Measurements from ENCODE around the gene CAMK1G. TPM values are rescaled to one million over a fixed set of nuclear protein-coding genes. Genes with fewer than 3 reads are reported as not detected.

Gene CAMK1G
- polyA plus RNA-seq, 2 donors: 0.01 TPM; not detected in 1

- Histone ChIP-seq H3K9me3 (ENCODE audit: control insufficient read depth in 2 of 2, insufficient read depth in 1 of 2, low read depth in 1 of 2, low read length in 1 of 2) (no peaks in the 10 kb centered on the region), H3K27ac (ENCODE audit: low read depth in 2 of 2, low read length in 1 of 2) (no peak overlapping the region), H3K4me3 (ENCODE audit: low read depth in 1 of 2, low read length in 2 of 2) (no peak overlapping the region), H3K4me1 (ENCODE audit: control insufficient read depth in 2 of 2, insufficient read depth in 2 of 2, low read length in 1 of 2) (peaks cover 0 to 4% of the 10 kb centered on the region in 2 donors), H3K36me3 (ENCODE audit: control insufficient read depth in 2 of 2, insufficient read depth in 2 of 2, low read length in 1 of 2) (no peaks in the 10 kb centered on the region), H3K27me3 (ENCODE audit: control insufficient read depth in 1 of 2, insufficient read depth in 2 of 2, low read length in 2 of 2) (no peaks in the 10 kb centered on the region)
- 75 to 76% methylated on average over 3 of the region's 3 CpGs for WGBS, 2 donors
Measured at GRCh38 chr1:209547626-209548025, 35.9 kb upstream of the CAMK1G start.

GRCh38 chr1:209549443-209550205, 33.9 kb upstream of the CAMK1G start:
- no peaks in the 10 kb centered on the region for H3K27me3 ChIP-seq (ENCODE audit: control insufficient read depth in 1 of 2, insufficient read depth in 2 of 2, low read length in 2 of 2)
- H3K27ac ChIP-seq (ENCODE audit: low read depth in 2 of 2, low read length in 1 of 2): no peak overlapping the region
- peaks cover 0 to 4% of the 10 kb centered on the region in 2 donors for H3K4me1 ChIP-seq (ENCODE audit: control insufficient read depth in 2 of 2, insufficient read depth in 2 of 2, low read length in 1 of 2)
- no peaks in the 10 kb centered on the region for H3K9me3 ChIP-seq (ENCODE audit: control insufficient read depth in 2 of 2, insufficient read depth in 1 of 2, low read depth in 1 of 2, low read length in 1 of 2)
- H3K4me3 ChIP-seq (ENCODE audit: low read depth in 1 of 2, low read length in 2 of 2): no peak overlapping the region
- no peaks in the 10 kb centered on the region for H3K36me3 ChIP-seq (ENCODE audit: control insufficient read depth in 2 of 2, insufficient read depth in 2 of 2, low read length in 1 of 2)
- 52 to 62% methylated on average over 6 of the region's 6 CpGs for WGBS, 2 donors

DNA sequence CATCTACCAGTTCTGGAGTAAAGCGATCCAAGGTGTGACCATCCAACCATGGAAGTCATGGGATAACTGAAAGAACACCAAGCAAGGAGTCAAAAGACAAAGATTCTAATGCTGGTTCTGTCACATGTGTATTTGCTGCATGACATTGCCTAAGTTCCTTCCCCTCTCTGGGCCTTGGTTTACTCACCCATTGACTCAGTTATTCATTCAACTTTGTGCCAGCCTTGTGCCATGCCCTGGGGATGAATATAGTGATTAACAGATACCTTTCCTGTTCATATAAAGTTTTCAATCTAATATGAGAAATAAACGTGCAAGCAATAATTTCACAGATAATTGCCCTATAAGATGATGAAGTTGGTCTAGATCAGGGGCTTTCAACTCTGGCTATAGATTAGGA, 33.0 kb upstream of the CAMK1G start:
- Histone ChIP-seq H3K36me3 (ENCODE audit: control insufficient read depth in 2 of 2, insufficient read depth in 2 of 2, low read length in 1 of 2) (peaks cover 0 to 4% of the 10 kb centered on the region in 2 donors), H3K27ac (ENCODE audit: low read depth in 2 of 2, low read length in 1 of 2) (no peak overlapping the region)
- 78 to 85% methylated on average over 2 of the region's 2 CpGs for WGBS, 2 donors

DNA sequence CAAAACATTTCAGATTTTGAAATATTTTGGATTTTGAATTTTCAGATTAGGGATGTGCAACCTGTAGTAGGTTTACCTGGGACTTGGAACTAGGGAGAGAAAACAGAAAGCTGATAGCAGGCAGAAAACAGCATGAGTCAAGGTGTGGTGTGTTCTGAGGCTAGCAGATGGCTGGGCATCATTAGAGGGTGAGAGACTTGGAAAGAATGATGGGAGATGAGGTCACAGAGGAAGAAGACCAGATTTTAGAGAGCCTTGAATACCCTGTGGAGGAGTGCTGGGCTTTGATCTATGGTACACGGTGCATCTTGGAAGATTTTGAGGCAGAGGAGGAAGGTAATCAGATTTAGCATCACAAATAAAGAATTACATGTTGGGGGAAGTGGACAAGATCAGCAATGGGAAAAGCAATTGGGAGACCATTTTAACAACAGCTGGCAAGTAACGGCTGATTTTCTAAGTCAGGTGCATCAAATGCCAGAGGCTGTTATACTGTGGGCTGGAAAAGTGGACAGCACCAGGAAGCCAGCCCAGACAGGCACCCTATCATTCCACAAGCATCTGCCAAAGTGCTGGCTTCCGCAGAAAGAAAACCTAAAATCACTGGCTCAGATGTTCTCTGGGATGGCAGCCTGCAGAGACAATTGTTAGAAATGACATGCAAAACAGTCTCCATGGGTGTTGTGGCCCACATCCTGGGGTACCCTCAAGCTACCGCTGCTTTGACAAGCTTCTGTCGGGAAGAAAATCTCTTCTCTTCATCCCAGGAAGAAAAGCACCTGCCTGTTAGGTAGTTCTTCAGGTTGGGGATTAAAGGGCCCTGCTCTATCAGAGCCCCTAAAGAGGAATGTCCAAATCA, 30.9 kb upstream of the CAMK1G start:
- no peak overlapping the region for H3K27ac ChIP-seq (ENCODE audit: low read depth in 2 of 2, low read length in 1 of 2)
- peaks cover 0 to 4% of the 10 kb centered on the region in 2 donors for H3K36me3 ChIP-seq (ENCODE audit: control insufficient read depth in 2 of 2, insufficient read depth in 2 of 2, low read length in 1 of 2)
- H3K4me1 ChIP-seq (ENCODE audit: control insufficient read depth in 2 of 2, insufficient read depth in 2 of 2, low read length in 1 of 2): no peaks in the 10 kb centered on the region
- H3K4me3 ChIP-seq (ENCODE audit: low read depth in 1 of 2, low read length in 2 of 2): no peak overlapping the region
- H3K27me3 ChIP-seq (ENCODE audit: control insufficient read depth in 1 of 2, insufficient read depth in 2 of 2, low read length in 2 of 2): no peaks in the 10 kb centered on the region
- no peaks in the 10 kb centered on the region for H3K9me3 ChIP-seq (ENCODE audit: control insufficient read depth in 2 of 2, insufficient read depth in 1 of 2, low read depth in 1 of 2, low read length in 1 of 2)
- WGBS, 2 donors: 42 to 59% methylated on average over 5 of the region's 5 CpGs

More for the DNA sequence above, 33.0 kb upstream of the CAMK1G start:
- Histone ChIP-seq H3K4me3 (ENCODE audit: low read depth in 1 of 2, low read length in 2 of 2) (no peak overlapping the region), H3K27me3 (ENCODE audit: control insufficient read depth in 1 of 2, insufficient read depth in 2 of 2, low read length in 2 of 2) (no peaks in the 10 kb centered on the region), H3K4me1 (ENCODE audit: control insufficient read depth in 2 of 2, insufficient read depth in 2 of 2, low read length in 1 of 2) (peaks cover 0 to 4% of the 10 kb centered on the region in 2 donors), H3K9me3 (ENCODE audit: control insufficient read depth in 2 of 2, insufficient read depth in 1 of 2, low read depth in 1 of 2, low read length in 1 of 2) (no peaks in the 10 kb centered on the region)

DNA sequence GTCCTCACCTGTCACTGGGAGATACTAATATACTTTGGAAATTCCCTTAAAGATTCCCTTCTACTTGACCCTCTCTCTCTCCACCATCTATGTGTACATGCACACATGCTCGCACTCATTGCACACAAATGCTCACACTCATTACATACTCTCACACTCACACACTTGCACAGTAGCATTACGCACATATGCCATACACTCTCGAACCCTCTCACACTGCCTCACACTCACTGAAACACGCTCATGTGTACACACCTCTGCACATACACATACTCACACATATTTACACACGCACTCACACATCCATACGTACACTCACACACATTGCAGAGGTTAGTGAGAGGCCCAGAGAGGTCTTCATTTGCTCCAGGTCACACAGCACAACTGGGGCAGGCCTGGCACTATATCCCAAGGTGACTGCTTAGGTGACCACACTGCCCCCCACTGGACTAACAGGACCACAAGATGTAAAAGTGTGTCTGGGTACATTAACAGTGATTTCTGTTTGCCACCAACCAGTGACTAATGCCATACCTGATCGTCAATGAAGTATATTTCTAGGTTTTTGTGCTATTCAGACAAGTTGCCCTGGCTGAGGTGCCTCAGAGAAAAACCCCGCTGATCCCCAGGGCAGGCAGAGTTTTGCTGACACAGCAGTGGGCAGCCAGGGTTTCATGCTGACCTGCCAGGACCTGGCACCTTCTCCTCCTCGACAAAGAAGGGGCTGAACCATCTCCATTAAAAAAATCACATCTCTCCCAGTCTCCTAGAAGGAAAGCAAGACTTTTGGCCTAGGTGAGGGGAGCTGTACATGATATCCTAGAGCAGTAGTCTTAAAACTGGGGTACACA, 28.5 kb upstream of the CAMK1G start:
- Histone ChIP-seq H3K4me3 (ENCODE audit: low read depth in 1 of 2, low read length in 2 of 2) (no peak overlapping the region), H3K4me1 (ENCODE audit: control insufficient read depth in 2 of 2, insufficient read depth in 2 of 2, low read length in 1 of 2) (no peaks in the 10 kb centered on the region), H3K27me3 (ENCODE audit: control insufficient read depth in 1 of 2, insufficient read depth in 2 of 2, low read length in 2 of 2) (no peaks in the 10 kb centered on the region), H3K36me3 (ENCODE audit: control insufficient read depth in 2 of 2, insufficient read depth in 2 of 2, low read length in 1 of 2) (peaks cover 0 to 4% of the 10 kb centered on the region in 2 donors), H3K27ac (ENCODE audit: low read depth in 2 of 2, low read length in 1 of 2) (no peak overlapping the region), H3K9me3 (ENCODE audit: control insufficient read depth in 2 of 2, insufficient read depth in 1 of 2, low read depth in 1 of 2, low read length in 1 of 2) (no peaks in the 10 kb centered on the region)
- WGBS, 2 donors: 91% methylated on average over 9 of the region's 9 CpGs

- no peaks in the 10 kb centered on the region for H3K4me1 ChIP-seq (ENCODE audit: control insufficient read depth in 2 of 2, insufficient read depth in 2 of 2, low read length in 1 of 2)
- H3K4me3 ChIP-seq (ENCODE audit: low read depth in 1 of 2, low read length in 2 of 2): no peak overlapping the region
- peaks cover 0 to 4% of the 10 kb centered on the region in 2 donors for H3K36me3 ChIP-seq (ENCODE audit: control insufficient read depth in 2 of 2, insufficient read depth in 2 of 2, low read length in 1 of 2)
- H3K9me3 ChIP-seq (ENCODE audit: control insufficient read depth in 2 of 2, insufficient read depth in 1 of 2, low read depth in 1 of 2, low read length in 1 of 2): no peaks in the 10 kb centered on the region
- no peak overlapping the region for H3K27ac ChIP-seq (ENCODE audit: low read depth in 2 of 2, low read length in 1 of 2)
- WGBS, 2 donors: 80 to 90% methylated on average over 1 of the region's 1 CpG
- H3K27me3 ChIP-seq (ENCODE audit: control insufficient read depth in 1 of 2, insufficient read depth in 2 of 2, low read length in 2 of 2): no peaks in the 10 kb centered on the region
Measured at GRCh38 chr1:209556162-209556690, 27.3 kb upstream of the CAMK1G start.

DNA sequence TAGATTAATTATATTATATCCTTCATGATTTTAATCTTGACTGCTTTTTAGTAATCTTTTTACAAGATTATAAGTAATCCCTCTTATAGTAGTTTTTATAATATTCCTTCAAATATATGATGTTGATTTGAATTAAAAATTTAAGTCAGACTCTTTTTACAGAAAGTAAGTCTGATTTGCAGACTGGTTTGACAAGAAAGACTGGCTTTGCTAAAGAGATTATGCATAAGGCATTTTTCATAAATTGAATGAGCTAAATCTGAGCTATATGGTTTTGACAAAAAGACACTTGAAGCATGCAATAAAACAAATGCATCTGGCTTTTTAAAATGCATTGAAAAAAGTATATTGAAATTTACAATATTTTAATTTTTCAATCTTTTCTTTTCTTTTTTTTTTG, 26.3 kb upstream of the CAMK1G start:
- H3K4me1 ChIP-seq (ENCODE audit: control insufficient read depth in 2 of 2, insufficient read depth in 2 of 2, low read length in 1 of 2): no peaks in the 10 kb centered on the region
- H3K27me3 ChIP-seq (ENCODE audit: control insufficient read depth in 1 of 2, insufficient read depth in 2 of 2, low read length in 2 of 2): no peaks in the 10 kb centered on the region
- peaks cover 0 to 4% of the 10 kb centered on the region in 2 donors for H3K36me3 ChIP-seq (ENCODE audit: control insufficient read depth in 2 of 2, insufficient read depth in 2 of 2, low read length in 1 of 2)
- H3K27ac ChIP-seq (ENCODE audit: low read depth in 2 of 2, low read length in 1 of 2): no peak overlapping the region
- H3K4me3 ChIP-seq (ENCODE audit: low read depth in 1 of 2, low read length in 2 of 2): no peak overlapping the region
- H3K9me3 ChIP-seq (ENCODE audit: control insufficient read depth in 2 of 2, insufficient read depth in 1 of 2, low read depth in 1 of 2, low read length in 1 of 2): no peaks in the 10 kb centered on the region

DNA sequence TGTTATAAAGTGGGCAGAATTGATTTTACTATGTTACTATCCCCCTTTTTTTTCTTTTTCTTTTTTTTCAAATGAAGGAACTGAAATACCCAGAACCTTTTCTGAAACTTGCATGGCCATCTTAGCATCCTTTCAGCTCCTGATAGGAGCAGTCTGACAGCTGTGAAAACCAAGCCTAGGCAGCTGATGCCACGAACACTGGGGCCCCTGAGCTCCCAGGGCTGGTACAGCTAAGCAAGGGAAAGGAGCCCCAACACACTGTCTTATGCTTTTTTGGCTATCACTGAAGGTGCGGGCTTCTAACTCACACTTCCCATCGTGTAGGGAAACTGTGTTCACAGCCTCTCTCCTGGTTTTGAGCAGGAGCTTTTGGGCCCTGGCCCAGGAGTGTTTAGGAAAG, 23.0 kb upstream of the CAMK1G start:
- peaks cover 0 to 2% of the 10 kb centered on the region in 2 donors for H3K4me1 ChIP-seq (ENCODE audit: control insufficient read depth in 2 of 2, insufficient read depth in 2 of 2, low read length in 1 of 2)
- H3K9me3 ChIP-seq (ENCODE audit: control insufficient read depth in 2 of 2, insufficient read depth in 1 of 2, low read depth in 1 of 2, low read length in 1 of 2): no peaks in the 10 kb centered on the region
- H3K27ac ChIP-seq (ENCODE audit: low read depth in 2 of 2, low read length in 1 of 2): no peak overlapping the region
- H3K27me3 ChIP-seq (ENCODE audit: control insufficient read depth in 1 of 2, insufficient read depth in 2 of 2, low read length in 2 of 2): no peaks in the 10 kb centered on the region
- no peaks in the 10 kb centered on the region for H3K36me3 ChIP-seq (ENCODE audit: control insufficient read depth in 2 of 2, insufficient read depth in 2 of 2, low read length in 1 of 2)
- H3K4me3 ChIP-seq (ENCODE audit: low read depth in 1 of 2, low read length in 2 of 2): no peak overlapping the region
- 77 to 91% methylated on average over 3 of the region's 3 CpGs for WGBS, 2 donors

DNA sequence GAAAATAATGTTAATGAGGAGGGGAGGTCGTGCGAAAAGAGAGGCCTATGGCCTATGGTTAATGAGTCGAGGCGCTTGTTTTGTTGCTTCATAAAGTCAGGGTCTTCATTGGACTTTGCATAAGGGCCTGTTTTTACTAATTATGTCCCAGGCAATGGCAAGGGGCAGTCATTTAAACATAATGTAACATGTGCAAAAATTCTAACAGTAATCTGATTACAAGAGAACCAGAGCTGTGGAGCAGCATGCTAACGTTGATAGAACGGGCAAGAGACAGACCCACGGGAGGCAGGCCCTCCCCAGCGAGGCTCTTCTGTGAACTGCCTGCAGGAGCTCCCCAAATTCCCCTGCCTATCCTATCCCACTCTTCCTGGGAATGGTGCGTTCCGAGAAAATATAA, 22.6 kb upstream of the CAMK1G start:
- Histone ChIP-seq H3K9me3 (ENCODE audit: control insufficient read depth in 2 of 2, insufficient read depth in 1 of 2, low read depth in 1 of 2, low read length in 1 of 2) (no peaks in the 10 kb centered on the region), H3K27me3 (ENCODE audit: control insufficient read depth in 1 of 2, insufficient read depth in 2 of 2, low read length in 2 of 2) (no peaks in the 10 kb centered on the region), H3K4me3 (ENCODE audit: low read depth in 1 of 2, low read length in 2 of 2) (no peak overlapping the region), H3K27ac (ENCODE audit: low read depth in 2 of 2, low read length in 1 of 2) (no peak overlapping the region), H3K4me1 (ENCODE audit: control insufficient read depth in 2 of 2, insufficient read depth in 2 of 2, low read length in 1 of 2) (peaks cover 0 to 2% of the 10 kb centered on the region in 2 donors), H3K36me3 (ENCODE audit: control insufficient read depth in 2 of 2, insufficient read depth in 2 of 2, low read length in 1 of 2) (no peaks in the 10 kb centered on the region)
- 90% methylated on average over 10 of the region's 10 CpGs for WGBS, 2 donors
